Measurements from ENCODE around the gene ADGRD1.

The ADGRD1 gene

DNA sequence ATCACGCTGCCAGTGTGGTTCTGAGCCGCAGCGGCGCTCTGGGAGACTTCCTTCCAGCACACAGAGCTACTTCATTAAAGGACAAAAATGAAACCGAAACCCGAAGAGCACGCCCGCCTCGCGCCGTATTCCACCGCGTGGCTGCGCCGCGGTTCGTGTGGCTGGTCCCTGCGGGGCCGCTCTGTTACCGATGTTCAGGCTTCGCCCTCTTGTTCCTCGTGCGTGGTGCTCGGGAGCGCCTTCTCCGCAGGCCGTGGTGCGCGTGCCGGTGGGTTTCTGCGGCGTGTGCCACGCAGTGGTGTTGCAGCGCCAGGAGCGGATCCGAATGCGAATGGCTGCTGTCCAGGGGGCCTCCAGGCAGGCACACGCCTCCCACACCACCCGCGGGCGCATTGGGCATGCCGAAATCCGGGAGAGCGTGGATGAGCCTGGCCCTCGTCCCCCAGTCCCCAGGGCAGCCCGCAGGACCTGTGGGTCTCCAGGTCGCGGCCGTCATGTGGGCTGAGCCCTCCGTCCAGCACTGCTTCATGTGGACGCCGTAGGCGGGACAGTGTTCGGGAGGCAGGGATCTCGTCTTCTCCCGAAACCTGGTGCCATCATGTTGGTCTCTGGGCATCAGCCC, 91.2 kb downstream of the ADGRD1 start:
- DNase-seq: no peak

DNA sequence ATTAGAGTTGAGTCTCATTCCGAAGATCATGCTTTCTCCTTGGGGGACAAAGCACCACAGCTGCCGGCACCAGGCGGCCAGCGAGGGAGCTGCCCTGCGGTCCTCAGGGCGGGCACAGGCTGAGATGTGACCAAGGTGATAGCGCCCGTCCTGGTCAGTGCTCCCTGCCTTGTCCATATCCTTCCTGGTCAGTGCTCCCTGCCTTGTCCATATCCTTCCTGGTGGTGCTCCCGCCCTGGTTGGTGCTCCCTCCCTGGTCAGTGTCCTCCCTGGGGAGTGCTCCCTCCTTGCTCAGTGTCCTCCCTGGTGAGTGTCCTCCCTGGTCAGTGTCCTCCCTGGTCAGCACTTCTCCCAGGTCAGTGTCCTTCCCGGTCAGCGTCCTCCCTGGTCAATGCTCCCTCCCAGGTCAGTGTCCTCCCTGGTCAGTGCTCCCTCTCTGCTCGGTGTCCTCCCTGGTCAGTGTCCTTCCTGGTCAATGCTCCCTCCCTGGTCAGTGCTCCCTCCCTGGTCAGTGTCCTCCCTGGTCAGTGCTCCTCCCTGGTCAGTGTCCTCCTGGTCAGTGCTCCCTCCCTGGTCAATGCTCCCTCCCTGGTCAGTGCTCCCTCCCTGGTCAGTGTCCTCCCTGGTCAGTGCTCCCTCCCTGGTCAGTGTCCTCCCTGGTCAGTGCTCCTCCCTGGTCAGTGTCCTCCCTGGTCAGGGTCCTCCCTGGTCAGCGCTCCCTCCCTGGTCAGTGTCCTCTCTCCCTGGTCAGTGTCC, 92.2 kb downstream of the ADGRD1 start:
- no peak for DNase-seq

- no peak for DNase-seq
Measured at GRCh38 chr12:131046813-131047788, 93.4 kb downstream of the ADGRD1 start.

GRCh38 chr12:131047789-131048610, 94.3 kb downstream of the ADGRD1 start:
- DNase-seq: no peak

DNA sequence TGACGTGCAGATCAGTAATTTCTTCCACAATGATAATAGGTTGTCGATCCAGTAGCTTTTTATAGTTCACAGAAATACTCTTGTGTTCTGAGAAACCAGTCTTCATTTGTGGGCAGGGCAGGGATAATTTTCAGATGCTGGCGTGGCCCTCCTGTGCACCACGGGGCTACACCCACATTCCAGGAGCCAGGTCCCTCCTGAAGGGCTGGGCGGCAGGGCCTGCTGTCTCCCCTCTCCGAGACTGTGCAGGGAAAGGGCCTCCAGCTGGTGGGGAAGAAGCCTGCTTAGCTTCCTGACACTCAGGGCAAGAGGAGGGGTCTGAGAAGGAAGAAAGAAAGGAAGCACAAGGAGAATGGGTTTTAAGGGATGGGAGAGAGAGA, 94.9 kb downstream of the ADGRD1 start:
- DNase-seq: no peak

DNA sequence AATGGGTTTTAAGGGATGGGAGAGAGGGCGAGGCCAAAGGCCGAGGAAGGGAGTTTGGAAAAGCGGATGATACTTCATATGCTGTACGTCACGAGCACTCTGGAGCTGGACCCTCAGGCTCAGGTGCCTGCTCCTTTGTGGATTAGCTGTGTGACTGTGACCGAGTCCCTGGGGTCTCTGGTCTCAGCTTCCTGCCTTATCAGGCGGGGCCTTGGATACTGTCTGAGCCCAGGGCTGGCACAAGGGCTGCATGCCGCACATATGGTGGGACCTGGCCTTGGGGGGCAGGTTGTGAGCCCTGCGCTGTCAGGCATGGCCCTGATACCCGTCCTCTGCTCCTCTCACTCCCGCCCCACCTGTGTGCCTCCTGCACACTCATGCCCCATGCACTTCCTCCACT, 95.3 kb downstream of the ADGRD1 start:
- DNase-seq: no peak

GRCh38 chr12:131049549-131050339, 96.0 kb downstream of the ADGRD1 start:
- no peak for DNase-seq

- no peak for DNase-seq
Measured at GRCh38 chr12:131050463-131051154, 96.9 kb downstream of the ADGRD1 start.

DNA sequence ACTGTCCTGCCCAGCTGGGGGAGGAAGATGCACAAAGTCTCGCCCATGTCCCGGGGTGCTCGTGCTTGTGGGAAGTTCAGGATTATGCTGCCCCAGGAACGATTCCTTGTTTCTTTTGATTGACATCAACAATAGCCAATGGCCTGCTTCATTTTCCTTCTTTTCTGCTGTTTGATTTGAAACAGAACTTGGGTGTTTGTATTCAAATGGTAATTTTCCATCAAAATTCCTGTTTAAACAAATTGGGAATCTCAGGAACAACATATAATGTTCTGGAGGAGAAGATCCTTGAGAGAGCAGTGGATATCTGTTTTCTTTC, 97.4 kb downstream of the ADGRD1 start:
- no peak for DNase-seq

DNA sequence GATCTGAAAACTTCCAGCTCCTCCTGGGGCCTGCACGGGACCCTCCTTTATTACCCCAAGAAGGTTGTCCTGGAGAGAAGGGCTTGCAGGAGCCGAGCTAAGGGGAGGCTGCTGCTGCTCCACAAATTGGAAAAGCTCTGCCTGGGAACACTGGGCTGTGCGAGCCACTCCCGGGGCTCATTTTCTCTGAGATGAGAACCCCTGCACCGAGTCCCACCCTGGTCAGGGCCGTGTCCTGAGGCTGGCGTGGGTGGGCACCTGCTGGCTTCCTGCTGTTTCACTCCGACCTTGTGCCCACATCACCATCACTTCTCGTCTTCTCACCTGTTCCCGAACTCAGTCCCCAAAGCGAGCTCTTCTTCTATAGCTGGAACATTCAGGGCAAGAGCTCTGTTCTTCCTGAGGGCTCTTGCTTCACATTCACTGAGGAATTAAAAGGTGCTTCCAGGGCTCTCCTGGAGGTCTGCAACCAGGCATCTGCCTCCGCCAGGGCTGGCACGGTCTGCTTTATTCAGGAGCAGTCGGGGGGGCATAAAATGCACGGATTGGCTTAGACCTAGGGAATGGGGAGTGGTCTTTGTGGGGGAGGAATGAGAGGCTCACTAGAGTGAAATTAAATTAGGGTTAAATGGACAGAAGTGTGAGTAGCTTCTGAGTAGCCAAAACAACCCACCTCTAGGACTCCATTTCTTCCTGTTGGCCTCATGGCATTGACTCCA, 98.5 kb downstream of the ADGRD1 start:
- no peak for DNase-seq

DNA sequence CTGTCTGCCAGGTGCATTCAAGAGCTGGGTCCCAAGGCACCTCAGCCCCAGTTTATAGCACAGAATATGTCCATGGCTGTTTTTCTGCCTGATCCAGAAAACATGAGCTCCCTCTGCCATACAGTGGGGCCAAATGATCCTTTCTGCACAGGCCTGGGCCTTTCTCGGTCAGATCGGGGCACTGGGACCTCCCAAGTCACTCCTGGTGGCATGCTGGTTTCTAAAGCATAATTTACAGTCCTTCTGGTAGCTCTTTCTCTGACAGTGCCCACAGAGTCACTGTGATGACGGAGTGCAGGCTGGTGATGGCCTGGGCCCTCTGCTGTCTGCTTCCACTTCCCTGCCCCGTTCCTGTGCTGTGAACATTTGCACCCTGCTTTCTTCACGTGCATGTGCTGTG, 99.2 kb downstream of the ADGRD1 start:
- no peak for DNase-seq

GRCh38 chr12:131053567-131053966, 99.9 kb downstream of the ADGRD1 start:
- DNase-seq: no peak

DNA sequence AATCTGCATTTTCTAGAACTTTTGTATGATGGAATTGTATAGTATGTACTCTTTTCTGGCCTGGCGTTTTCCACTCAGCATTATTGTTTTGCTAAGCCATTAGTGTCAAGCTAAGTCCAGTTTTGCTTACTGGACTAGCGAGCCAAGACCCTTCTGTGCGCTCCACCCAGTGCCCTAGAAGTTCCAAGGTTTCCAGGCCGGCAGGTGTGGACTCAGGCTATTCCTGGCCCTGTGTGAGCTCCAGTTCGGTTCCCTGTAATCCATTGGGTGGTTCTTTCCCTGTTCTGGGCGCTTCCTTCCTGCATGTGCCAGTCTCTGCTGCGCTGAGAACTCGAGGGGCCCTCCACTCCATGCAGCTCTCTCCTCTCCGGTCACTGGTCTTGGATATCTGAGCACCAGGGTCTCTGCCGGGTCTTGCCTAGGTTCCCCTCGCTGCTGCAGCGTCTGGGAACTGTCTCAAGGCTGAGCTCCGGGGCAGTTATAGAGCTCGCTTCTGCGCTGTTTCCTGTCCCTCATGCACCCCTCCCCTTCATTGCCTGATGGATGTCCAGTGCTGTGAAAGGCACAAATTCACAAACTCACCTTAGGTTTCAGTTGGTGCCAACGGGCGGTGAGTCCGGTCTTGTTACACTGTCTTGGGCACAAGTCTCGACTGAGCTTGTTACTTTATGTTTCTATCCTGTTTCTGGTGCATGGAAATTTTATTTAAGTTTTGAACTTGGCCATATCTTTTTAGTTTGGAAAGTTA, 100.8 kb downstream of the ADGRD1 start:
- no peak for DNase-seq

DNA sequence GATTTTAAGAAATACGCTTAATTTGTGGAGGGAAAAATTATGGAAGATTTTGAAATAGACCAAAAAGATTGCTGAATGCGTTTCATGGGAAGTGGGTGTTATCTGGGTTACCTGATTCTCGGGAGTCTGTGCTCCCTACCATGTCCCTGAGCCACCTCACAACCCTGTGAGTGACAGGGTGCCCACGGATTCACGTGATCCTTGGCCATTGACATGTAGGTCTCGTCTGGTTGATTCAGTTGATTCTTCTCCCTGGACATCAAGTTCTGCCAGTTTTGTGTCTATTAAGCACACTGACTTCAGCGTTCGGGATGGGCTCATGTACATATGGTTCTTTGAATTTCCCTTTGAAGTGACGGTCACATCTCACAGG, 101.4 kb downstream of the ADGRD1 start:
- no peak for DNase-seq

GRCh38 chr12:131055596-131056233, 102.0 kb downstream of the ADGRD1 start:
- no peak for DNase-seq

- DNase-seq: no peak
Measured at GRCh38 chr12:131056626-131057025, 102.9 kb downstream of the ADGRD1 start.

- no peak for DNase-seq
Measured at GRCh38 chr12:131057211-131057721, 103.6 kb downstream of the ADGRD1 start.

DNA sequence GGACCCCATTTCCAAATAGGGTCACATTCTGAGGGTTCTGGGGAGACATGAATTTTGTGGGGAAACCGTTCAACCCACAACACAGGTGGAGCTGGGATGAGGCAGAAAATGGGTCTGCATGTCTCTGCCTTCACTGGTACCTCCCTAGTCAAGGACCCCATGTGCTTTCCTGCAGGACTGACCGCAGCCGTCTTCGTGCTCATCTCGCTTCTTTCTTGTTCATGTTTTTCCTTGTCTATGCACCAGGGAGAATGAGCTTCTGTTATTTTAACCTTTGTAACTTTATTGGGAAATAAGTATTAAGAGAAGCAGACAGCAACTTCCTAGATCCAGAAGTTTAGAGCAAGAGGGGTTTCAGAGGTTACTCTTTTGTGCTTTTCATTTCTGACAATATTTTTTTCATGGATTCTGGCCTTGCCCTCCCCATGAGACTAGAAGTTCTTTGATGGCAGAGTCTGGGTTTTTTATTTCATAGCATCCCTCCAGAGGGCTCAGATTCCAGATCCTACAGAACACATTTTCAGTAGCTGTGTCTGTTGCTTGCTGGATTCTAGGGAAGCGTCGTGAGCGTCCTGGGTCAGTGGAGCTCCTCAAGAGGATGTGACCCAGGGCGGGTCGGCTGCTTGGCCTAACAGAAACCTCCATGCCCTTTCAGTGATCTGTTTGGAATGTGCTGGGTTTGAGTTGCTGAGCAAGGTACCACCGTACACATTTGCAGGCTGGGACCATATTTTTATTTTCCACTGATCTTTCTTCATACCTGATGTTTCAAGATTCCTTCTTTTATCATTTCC, 104.2 kb downstream of the ADGRD1 start:
- DNase-seq: no peak
